PC-3 (cell line): ENCODE measurements around the gene SALL3.

Experiments
- CTCF ChIP-seq: fragments of 300-600 bp; sonication (generic); conservative IDR thresholded peaks from 2 replicates; pipeline ENCODE4 v1.5.1; 2017; ENCODE audit warnings: antibody characterized with exemption, low read depth, mild to moderate bottlenecking, low read length
- EZH2 ChIP-seq: fragments of 300-600 bp; sonication (generic); IDR thresholded peaks from one replicate; pipeline ENCODE4 v1.6.1; 2017; ENCODE audit warnings: antibody characterized with exemption, mild to moderate bottlenecking, low read length; ENCODE audit not compliant: unreplicated experiment
- EZH2phosphoT487 ChIP-seq: fragments of 300-600 bp; sonication (generic); IDR thresholded peaks from 2 replicates; pipeline ENCODE4 v1.6.1; 2018; ENCODE audit warnings: mild to moderate bottlenecking, antibody characterized with exemption, low read length, borderline replicate concordance

DNA sequence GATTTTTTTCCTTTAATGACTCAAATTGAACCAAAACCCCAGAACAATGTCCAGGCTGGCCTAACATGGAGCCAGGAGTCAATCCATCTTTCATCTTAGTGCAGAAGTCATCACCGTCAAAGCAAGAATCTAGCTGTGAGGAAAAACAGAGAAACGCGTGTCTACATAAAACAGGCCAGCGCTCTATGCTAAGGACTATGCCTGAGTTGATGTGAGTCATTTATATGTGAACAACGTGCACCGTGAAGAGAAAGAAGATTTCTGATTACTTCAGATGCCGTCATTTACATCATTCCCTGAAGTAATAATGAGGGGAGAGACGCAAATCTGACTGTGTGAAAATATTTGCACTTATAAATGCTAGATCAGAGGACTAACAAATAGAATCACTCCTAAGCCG, 34.0 kb upstream of the SALL3 start:
- TF ChIP-seq CTCF = no peak
- TF ChIP-seq EZH2 = no peak
- no peak for TF ChIP-seq EZH2phosphoT487
